LNCAP (cell line): ENCODE results near the gene SOX10.

Experiments used
- CTCF ChIP-seq: fragments of 450-650 bp; IDR thresholded peaks from 2 replicates; pipeline ENCODE4 v1.5.1; 2017; ENCODE audit warnings: mild to moderate bottlenecking

SOX10 gene

DNA sequence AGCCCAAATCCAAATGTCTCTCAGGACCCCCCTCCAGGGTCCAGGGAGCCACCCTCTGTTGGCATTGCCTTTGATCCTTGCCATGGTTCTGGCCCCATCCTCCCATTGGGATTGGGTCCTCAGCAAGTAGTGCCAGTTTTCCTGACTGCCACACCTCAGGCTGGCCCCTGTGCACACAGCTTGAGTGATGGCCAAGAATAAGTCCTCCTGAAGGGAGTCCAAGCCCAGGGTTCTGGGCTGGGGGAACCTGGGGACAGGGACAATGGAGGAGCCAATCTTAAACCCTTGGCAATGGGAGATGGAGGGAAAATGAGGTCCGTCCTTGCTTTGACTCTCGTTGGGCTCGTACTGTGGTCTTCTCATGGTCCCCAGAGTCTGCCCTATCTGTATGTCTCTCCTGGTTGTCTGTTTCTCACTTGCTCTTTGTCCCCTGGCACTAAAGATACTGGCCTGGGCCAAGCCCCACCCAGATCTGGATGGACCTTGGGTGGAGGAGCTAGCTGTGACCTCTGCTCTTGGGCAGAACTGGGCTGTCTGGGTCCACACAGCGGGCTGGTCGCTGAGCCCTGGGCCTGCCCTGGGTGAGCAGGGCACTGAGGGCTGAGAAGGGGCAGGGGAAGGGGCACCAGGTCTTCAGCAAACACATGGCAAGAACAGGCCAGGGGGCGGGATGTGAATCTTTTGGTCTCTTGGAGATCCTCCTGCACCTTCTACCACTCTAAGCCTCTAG lies 2.9 kb downstream of the SOX10 start:
- no peak for TF ChIP-seq CTCF

DNA sequence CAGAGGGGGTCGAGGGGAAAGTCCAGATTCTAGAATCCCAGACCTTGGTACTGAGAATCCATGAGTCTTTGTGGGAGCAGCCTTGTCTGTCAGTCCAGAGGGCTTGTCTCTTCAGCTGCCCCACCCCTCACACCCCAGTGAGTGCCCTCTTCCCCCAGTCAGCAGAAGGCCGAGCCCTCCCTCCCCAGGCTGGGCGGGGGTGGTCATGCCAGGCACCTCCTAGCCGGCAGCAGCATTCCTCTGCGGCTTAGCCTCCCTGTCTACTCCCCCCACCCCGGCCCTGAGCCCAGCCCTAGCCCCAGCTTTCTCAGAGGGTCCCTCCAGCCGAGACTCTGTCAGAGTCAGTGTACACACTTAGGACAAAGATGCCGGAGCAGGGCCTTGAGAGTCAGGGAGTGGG lies 4.6 kb downstream of the SOX10 start:
- no peak for TF ChIP-seq CTCF

DNA sequence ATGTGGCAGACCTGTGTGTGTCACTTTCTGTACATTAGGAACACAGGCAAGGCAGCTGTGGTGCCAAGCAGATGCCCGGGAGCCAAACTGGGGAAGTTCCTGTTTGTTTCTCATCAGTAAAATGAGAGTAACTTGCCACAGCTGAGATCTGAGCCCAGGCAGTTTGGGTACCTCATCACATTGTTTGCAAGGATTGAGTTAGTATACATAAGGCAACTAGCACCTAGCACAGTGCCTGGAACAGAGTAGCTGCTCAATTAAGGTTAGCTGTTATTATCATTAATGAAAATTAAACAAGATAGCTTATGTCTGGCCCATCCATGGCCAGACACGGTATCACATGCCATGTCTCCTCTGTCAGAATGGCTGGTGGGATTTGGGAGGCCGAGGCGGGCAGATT lies 7.8 kb downstream of the SOX10 start:
- no peak for TF ChIP-seq CTCF

GRCh38 chr22:37975153-37975552 lies 9.2 kb downstream of the SOX10 start:
- TF ChIP-seq CTCF, result no peak

- no peak for TF ChIP-seq CTCF
Observed at GRCh38 chr22:37973271-37974170, 10.8 kb downstream of the SOX10 start.

GRCh38 chr22:37972527-37972926 lies 11.8 kb downstream of the SOX10 start:
- TF ChIP-seq CTCF, result no peak

GRCh38 chr22:37971475-37972434 lies 12.6 kb downstream of the SOX10 start:
- no peak for TF ChIP-seq CTCF
